SK-N-MC (cell line): ENCODE data around the gene POLH.
A peak's percentile ranks its signal among the peaks of the same experiment; 100 is the strongest.
"Not testable (repeated sequence)": the region's sequence is repeated elsewhere in the genome, so short reads cannot be mapped to it uniquely, and the experiment has no call there.

ENCODE experiments used
- DNase-seq: peaks from one replicate; pipeline ENCODE4 v3.0.0-alpha.2; 2011; ENCODE audit warnings: low read depth, low spot score
- H3K27ac ChIP-seq: fragments of 200-600 bp; sonication (generic); 2 replicates; pipeline ENCODE4 v1.5.1; 2016; ENCODE audit warnings: mixed run types
- H3K36me3 ChIP-seq: fragments of 200-600 bp; sonication (generic); 2 replicates; pipeline ENCODE4 v1.6.1; 2017; ENCODE audit warnings: antibody characterized with exemption, low read length, mixed read lengths; ENCODE audit not compliant: insufficient read depth
- H3K4me3 ChIP-seq: fragments of 200-600 bp; sonication (generic); 2 replicates; pipeline ENCODE4 v1.5.1; 2016
- H3K9ac ChIP-seq: fragments of 200-600 bp; sonication (generic); 2 replicates; pipeline ENCODE4 v1.8.0; 2017; ENCODE audit warnings: mixed run types, mixed read lengths; ENCODE audit not compliant: insufficient read length
- H3K9me3 ChIP-seq: fragments of 200-600 bp; sonication (generic); 2 replicates; pipeline ENCODE4 v1.6.1; 2017; ENCODE audit warnings: low read depth, mild to moderate bottlenecking, antibody characterized with exemption, low read length, moderate library complexity, mixed read lengths
- EZH2 ChIP-seq: fragments of 200-600 bp; sonication (generic); IDR thresholded peaks from one replicate; pipeline ENCODE4 v1.6.1; 2017; ENCODE audit warnings: antibody characterized with exemption
- FOXP2 ChIP-seq: optimal IDR thresholded peaks from 2 replicates; pipeline ENCODE3; 2011; ENCODE audit warnings: mild to moderate bottlenecking, moderate library complexity; ENCODE audit not compliant: insufficient read depth; ENCODE audit errors: extremely low read length, control extremely low read depth
- POLR2AphosphoS5 ChIP-seq: IDR thresholded peaks from 2 replicates; pipeline ENCODE4 v1.6.1; 2012; ENCODE audit warnings: mild to moderate bottlenecking, low read depth, low read length, borderline replicate concordance

POLH gene

DNA sequence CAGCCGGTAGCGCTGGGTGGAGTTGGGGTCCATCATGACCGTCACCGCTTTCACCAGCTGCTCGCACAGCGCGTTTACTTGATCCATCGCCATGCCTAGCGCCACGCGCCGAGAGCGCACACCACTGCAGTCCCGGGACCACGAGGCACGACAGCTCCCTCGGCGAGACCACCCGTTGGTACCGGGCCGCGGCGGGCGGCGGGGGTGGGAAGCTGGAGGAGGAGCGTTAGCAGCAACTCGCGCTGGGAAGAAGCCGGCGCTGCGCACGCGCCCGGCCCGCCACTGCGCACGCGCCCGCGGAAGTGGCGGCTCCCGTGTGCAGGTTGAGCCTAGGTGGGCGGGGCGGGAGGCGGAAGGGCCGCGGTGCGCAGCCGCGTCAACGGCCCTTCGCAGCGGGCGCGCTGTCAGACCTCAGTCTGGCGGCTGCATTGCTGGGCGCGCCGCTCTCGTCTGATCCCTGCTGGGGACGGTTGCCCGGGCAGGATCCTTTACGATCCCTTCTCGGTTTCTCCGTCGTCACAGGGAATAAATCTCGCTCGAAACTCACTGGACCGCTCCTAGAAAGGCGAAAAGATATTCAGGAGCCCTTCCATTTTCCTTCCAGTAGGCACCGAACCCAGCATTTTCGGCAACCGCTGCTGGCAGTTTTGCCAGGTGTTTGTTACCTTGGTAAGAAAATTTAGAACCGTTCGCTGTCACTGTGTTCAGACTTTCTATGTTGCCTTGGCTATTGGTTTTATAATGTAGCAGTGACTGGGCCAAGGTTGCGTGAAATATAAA, at the start of gene POLH, which contains the start of gene XPO5:
POLH (plus strand) TSS at position 414 of the 780 bp plus-strand sequence. CDS start 6,135 bp downstream, outside the sequence.
XPO5 (minus strand) TSS at position 267 of the 780 bp plus-strand sequence; CDS start at position 93, 174 bp downstream.
- DNase-seq = peak; percentile 34
- Histone ChIP-seq H3K9ac (peak within 1 kb of the TSS; percentile 84), H3K4me3 (peak within 1 kb of the TSS; percentile 91), H3K27ac (peak within 1 kb of the TSS; percentile 54; the same call in 1 of the 2 replicates), H3K9me3 (no peaks in the 10 kb centered on the region), H3K36me3 (peaks cover 25% of the 10 kb centered on the region)
- TF ChIP-seq FOXP2 (peak; percentile 64), EZH2 (no peak), POLR2AphosphoS5 (peak; percentile 99)

GRCh38 chr6:43532201-43532600, 43.8 kb upstream of the POLH start:
- Histone ChIP-seq H3K9me3 (no peaks in the 10 kb centered on the region), H3K4me3 (no peak overlapping the region), H3K9ac (no peak overlapping the region), H3K36me3 (peaks cover 70% of the 10 kb centered on the region), H3K27ac (no peak overlapping the region)
- DNase-seq = no peak
- TF ChIP-seq POLR2AphosphoS5 = no peak
- TF ChIP-seq FOXP2 = no peak
- no peak for TF ChIP-seq EZH2

- H3K4me3 ChIP-seq, H3K9me3 ChIP-seq, DNase-seq, H3K9ac ChIP-seq, H3K27ac ChIP-seq: not testable (repeated sequence)
- peaks cover 66% of the 10 kb centered on the region for H3K36me3 ChIP-seq
Measured at GRCh38 chr6:43538986-43539385, 37.0 kb upstream of the POLH start.

GRCh38 chr6:43539409-43539808, 36.6 kb upstream of the POLH start:
- H3K9ac ChIP-seq, H3K4me3 ChIP-seq, H3K9me3 ChIP-seq, H3K27ac ChIP-seq, DNase-seq: not testable (repeated sequence)
- H3K36me3 ChIP-seq = peaks cover 63% of the 10 kb centered on the region

- H3K27ac ChIP-seq = no peak overlapping the region
- H3K4me3 ChIP-seq = no peak overlapping the region
- peaks cover 69% of the 10 kb centered on the region for H3K36me3 ChIP-seq
- no peak for DNase-seq
- no peak overlapping the region for H3K9ac ChIP-seq
- no peak for TF ChIP-seq EZH2
- no peak for TF ChIP-seq POLR2AphosphoS5
- no peak for TF ChIP-seq FOXP2
- no peaks in the 10 kb centered on the region for H3K9me3 ChIP-seq
Measured at GRCh38 chr6:43540507-43540906, 35.5 kb upstream of the POLH start.

DNA sequence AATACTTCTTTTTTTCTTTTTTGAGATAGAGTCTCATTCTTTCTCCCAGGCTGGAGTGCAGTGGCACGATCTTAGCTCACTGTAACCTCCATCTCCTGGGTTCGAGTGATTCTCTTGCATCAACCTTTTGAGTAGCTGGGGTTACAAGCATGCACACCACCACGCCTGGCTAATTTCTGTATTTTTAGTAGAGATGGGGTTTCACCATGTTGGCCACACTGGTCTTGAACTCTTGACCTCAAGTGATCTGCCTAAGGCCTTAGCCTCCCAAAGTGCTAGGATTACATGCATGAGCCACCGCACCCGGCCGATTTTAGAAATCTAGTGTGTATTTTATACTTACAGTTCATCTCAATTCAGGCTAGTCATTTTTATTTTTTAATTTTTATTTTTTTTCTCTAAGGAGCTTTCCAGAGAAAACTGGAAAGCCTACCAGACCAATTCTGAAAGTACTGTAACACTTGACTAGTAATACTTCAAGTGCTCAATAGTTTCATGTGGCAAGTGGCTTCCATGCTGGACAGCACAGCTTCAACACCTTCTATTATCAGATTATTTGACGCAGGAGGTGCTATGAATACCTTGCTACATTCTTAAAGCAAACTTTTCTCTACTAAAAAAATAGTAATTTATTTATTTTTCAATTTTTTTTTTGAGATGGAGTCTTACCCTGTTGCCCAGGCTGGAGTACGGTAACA, 34.1 kb upstream of the POLH start:
- no peak overlapping the region for H3K27ac ChIP-seq
- H3K9me3 ChIP-seq = no peaks in the 10 kb centered on the region
- DNase-seq = no peak
- no peak overlapping the region for H3K4me3 ChIP-seq
- H3K36me3 ChIP-seq = peaks cover 77% of the 10 kb centered on the region
- no peak for TF ChIP-seq POLR2AphosphoS5
- no peak for TF ChIP-seq FOXP2
- no peak for TF ChIP-seq EZH2
- no peak overlapping the region for H3K9ac ChIP-seq

- H3K36me3 ChIP-seq = peaks cover 79% of the 10 kb centered on the region
- no peak overlapping the region for H3K9ac ChIP-seq
- TF ChIP-seq EZH2 (no peak), POLR2AphosphoS5 (no peak), FOXP2 (no peak)
- no peak overlapping the region for H3K4me3 ChIP-seq
- no peaks in the 10 kb centered on the region for H3K9me3 ChIP-seq
- no peak for DNase-seq
- H3K27ac ChIP-seq = no peak overlapping the region
Measured at GRCh38 chr6:43544461-43544860, 31.5 kb upstream of the POLH start.

GRCh38 chr6:43547222-43547621, 28.8 kb upstream of the POLH start:
- no peak overlapping the region for H3K9ac ChIP-seq
- H3K4me3 ChIP-seq = no peak overlapping the region
- peaks cover 85% of the 10 kb centered on the region for H3K36me3 ChIP-seq
- H3K27ac ChIP-seq = no peak overlapping the region
- TF ChIP-seq EZH2 (no peak), POLR2AphosphoS5 (no peak), FOXP2 (no peak)
- no peak for DNase-seq
- no peaks in the 10 kb centered on the region for H3K9me3 ChIP-seq

- not testable (repeated sequence) for H3K4me3 ChIP-seq, DNase-seq, H3K9me3 ChIP-seq, H3K9ac ChIP-seq, H3K27ac ChIP-seq
- peaks cover 94% of the 10 kb centered on the region for H3K36me3 ChIP-seq
Measured at GRCh38 chr6:43557620-43558019, 18.4 kb upstream of the POLH start.

GRCh38 chr6:43559328-43559727, 16.7 kb upstream of the POLH start:
- no peak for TF ChIP-seq FOXP2
- TF ChIP-seq EZH2 = no peak
- TF ChIP-seq POLR2AphosphoS5 = no peak
- Histone ChIP-seq H3K9ac (no peak overlapping the region), H3K9me3 (no peaks in the 10 kb centered on the region), H3K36me3 (peaks cover 95% of the 10 kb centered on the region), H3K27ac (no peak overlapping the region), H3K4me3 (no peak overlapping the region)
- no peak for DNase-seq
